GM15510 (cell line): ENCODE results near the gene CYYR1.

Experiments
- POLR2A ChIP-seq: IDR thresholded peaks from 3 replicates; pipeline ENCODE4 v1.6.1; 2011; ENCODE audit warnings: borderline replicate concordance; ENCODE audit not compliant: insufficient read length; ENCODE audit errors: extremely low read depth

CYYR1 gene

GRCh38 chr21:26519142-26519541, 53.9 kb downstream of the CYYR1 start:
- no peak for TF ChIP-seq POLR2A

GRCh38 chr21:26515257-26515656, 57.8 kb downstream of the CYYR1 start:
- TF ChIP-seq POLR2A, result no peak

DNA sequence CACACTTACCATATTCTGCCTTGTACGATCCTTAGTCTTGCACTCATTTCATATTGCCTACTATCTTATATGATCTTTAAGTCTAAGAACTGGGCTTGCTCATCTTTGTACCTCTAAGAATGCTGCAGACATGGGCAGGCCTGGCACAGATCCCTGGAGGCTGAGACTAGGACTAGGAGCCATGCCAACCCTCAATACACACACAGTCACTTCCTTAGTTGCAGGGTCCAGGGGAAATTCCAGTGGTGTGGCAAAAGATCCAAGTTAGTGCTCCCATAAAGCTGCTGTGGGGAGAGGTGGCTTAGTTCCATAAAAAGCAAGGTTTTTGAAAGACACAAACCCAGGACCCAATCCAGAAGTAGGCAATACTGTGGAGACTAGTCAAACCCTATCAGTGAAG, 59.9 kb downstream of the CYYR1 start:
- TF ChIP-seq POLR2A, result no peak

DNA sequence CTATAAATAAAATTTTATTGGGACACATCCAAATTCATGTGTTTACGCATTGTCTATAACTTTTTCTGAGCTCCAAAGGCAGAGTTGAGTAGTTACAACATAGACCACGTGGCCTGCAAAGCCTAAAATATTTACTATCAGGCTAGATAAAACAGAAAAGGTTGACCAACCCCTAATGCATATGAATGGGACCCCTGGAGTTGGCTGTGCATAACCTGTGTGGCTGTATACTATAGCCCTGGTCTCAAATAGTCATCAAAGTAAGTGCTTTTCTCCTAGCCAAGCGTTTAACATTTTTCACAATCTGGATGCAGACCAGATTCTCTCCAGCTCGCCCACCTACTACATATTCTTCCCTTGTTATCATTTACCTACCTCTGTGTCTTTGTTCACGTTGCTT, 60.4 kb downstream of the CYYR1 start:
- no peak for TF ChIP-seq POLR2A

DNA sequence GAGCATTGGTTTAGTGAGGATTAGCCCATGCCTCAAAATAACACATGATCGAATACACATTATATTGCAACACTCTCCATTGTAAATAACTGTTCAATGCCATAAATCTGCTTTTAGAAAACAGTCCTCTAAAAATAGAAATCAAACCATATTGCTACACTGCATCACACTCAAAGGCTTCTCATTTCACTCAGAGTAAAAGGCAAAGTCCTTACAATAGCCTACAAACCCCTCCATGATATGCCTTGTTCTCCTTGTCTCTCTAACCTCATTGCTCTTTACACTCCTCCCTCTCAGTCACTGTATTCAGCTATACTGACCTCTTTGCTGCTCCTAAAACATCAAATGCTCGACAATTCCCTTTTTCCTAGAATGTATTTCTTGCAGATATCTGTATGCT, 64.2 kb downstream of the CYYR1 start:
- no peak for TF ChIP-seq POLR2A

- no peak for TF ChIP-seq POLR2A
Measured at GRCh38 chr21:26506956-26507355, 66.1 kb downstream of the CYYR1 start.

- TF ChIP-seq POLR2A, result no peak
Measured at GRCh38 chr21:26505211-26505610, 67.9 kb downstream of the CYYR1 start.

- no peak for TF ChIP-seq POLR2A
Measured at GRCh38 chr21:26503414-26503813, 69.7 kb downstream of the CYYR1 start.

DNA sequence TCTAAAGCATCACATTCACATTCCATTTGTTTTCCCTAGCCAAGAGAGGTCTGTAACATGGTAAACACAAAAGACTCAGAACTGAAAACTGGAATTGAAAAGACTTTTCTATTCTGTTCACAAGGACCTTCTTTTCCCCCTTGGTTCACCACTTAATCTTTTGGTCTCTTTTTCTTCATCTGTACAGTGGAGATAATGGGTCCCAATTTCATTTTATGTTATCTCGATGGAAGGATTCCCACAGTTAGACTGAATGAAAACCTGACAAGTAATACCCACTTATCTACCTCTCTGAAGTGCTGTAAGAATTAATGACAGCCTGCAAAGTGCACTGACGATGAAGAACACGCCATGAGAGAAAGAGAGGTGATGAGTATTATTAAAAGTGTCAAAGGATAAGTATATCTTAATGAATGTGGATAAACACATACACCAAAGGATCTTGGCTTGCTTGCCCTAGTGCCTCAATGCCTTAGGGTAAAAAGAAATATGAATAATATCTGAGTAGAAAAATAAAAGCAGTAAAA, 71.5 kb downstream of the CYYR1 start:
- no peak for TF ChIP-seq POLR2A

DNA sequence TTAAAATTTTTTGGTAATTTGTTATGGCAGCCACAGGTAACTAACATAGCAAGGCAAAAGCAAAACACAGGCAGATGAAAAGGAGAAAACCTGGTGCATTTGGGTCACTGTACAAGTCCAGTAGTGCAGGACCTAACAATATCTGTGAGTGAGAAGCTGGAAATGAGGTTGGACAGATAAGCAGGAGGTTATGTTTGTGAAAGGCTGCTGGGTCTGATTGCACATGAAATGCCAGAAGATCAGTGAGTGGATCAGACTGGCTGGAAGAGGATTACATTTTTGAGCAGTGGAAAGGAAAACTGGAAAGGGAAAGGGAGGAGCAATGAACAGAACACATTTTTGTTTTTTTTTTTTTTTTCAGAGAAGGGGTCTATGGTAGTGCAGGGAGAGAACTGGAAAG, 73.6 kb downstream of the CYYR1 start:
- TF ChIP-seq POLR2A, result no peak

DNA sequence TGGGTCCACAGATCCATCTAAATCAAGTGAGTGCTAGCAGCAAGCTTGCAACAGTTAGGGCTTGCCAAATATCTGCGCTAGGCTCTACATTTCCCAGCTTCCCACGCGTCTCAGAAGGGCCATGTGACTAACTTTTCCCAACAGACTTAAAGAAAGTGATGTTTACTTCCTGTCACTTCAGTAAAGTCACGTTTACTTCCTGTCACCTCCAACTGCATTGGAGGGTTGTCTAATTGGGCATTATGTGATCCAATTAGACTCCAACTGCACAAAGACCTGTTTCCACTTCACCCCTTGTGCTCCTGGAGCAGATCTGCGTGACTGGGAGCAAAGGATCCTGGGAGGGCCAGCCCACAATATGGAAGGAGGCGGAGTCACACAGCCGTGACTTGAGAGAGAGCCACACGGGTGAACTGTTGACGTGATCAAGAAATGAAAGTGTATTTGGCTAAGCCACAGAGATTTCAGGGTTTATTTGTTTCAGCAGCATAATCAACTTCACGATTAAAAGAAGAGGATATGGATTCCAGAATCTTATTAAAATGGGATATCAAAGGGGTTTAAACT, 77.7 kb downstream of the CYYR1 start:
- no peak for TF ChIP-seq POLR2A

DNA sequence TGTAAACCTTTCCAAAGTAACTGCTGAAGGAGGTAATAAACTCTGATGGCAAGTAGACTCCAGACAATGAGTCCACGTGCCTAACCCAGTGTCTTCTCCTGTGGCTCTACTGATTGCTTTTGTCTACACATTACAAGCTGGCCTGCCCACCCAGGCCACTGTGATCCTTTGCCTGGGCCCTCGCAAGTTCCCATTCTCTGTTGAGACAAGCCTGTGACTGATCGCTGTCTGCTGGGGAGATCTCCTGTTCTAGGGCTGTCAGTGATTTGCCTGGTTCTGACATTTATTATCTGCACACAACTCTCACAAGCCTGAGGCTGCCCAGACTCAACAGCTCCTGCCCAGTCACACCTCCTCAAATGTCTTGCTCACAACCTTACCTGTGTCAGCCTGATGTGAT, 81.4 kb downstream of the CYYR1 start:
- no peak for TF ChIP-seq POLR2A

DNA sequence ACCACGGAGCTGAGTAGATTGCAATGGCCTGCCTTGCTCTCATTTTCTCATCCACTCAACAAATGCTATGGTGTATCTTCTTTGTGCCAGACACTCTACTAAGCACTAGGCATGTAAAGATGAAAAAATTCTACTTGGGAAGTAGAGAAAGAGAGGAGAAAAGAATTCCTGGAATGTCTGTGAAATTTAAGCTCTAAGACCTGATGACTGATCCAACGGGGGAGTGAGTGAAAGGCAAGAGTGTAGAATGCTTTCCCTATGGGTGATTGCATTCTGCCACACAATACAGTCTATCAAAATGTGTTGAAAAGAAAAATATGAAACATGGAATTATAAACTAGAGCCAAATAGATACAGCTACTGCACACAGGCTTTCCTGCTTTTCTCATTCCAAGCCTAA, 82.3 kb downstream of the CYYR1 start:
- TF ChIP-seq POLR2A, result no peak

DNA sequence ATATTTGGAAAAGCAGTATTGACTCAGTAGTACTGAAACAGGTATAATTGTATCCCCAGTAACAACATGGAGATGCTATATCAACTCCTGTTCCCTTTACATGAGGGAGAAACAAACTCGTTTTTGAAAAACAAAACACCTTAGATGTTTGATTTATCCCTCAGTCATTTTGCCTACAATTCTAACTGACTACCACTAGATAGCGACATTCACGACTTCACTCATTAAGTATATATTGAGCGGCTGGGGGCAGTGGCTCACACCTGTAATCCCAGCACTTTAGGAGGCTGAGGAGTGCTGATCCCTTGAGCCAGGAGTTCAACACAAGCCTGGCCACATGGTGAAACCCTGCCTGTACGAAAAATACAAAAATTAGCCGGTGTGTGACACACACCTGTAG, 83.3 kb downstream of the CYYR1 start:
- no peak for TF ChIP-seq POLR2A

DNA sequence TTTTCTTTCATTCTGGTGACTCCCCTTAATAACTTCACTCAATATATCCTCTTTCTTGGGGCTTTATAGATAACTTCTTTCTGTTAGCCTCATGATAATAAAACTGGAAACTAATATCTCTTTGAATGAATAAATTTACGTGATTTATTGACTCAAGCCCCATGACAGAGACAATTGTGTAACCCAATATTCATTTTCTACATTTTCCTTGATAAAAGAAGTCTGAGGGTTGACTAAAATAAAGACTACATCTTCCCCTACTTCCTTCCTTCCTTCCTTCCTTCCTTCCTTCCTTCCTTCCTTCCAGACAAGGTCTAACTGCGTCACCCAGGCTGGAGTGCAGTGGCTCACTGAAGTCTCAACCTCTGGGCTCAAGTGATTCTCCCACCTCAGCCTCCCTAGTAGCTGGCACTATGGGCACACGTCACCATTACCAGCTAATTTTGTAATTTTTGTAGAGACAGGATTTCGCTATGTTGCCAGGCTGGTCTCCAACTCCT, 85.1 kb downstream of the CYYR1 start:
- TF ChIP-seq POLR2A, result no peak

GRCh38 chr21:26473471-26473870, 99.6 kb downstream of the CYYR1 start:
- no peak for TF ChIP-seq POLR2A

GRCh38 chr21:26471099-26471471, 102.0 kb downstream of the CYYR1 start:
- no peak for TF ChIP-seq POLR2A

GRCh38 chr21:26470351-26471098, 102.6 kb downstream of the CYYR1 start:
- no peak for TF ChIP-seq POLR2A
